ENCODE results near the gene MARS1.

MARS1 gene

GRCh38 chr12:57459055-57459749 lies 28.7 kb upstream of the MARS1 start:
- peak; percentile 94 for DNase-seq

- no peak for DNase-seq
Observed at GRCh38 chr12:57459750-57460467, 28.0 kb upstream of the MARS1 start, which contains the start of gene GLI1. Gene GLI1, plus strand, starts transcription at chr12:57459785. Its CDS starts 3,907 bp downstream, at chr12:57463692.

GRCh38 chr12:57460468-57460784 lies 27.4 kb upstream of the MARS1 start:
- DNase-seq: no peak

- no peak for DNase-seq
Observed at GRCh38 chr12:57460841-57461275, 27.0 kb upstream of the MARS1 start.

GRCh38 chr12:57461276-57461916 lies 26.5 kb upstream of the MARS1 start:
- no peak for DNase-seq

- no peak for DNase-seq
Observed at GRCh38 chr12:57461917-57462250, 26.0 kb upstream of the MARS1 start.

GRCh38 chr12:57462251-57462911 lies 25.5 kb upstream of the MARS1 start:
- peak; percentile 87 for DNase-seq

- no peak for DNase-seq
Observed at GRCh38 chr12:57462912-57463253, 25.0 kb upstream of the MARS1 start.

- DNase-seq: no peak
Observed at GRCh38 chr12:57464569-57464968, 23.3 kb upstream of the MARS1 start.

- no peak for DNase-seq
Observed at GRCh38 chr12:57465030-57465746, 22.7 kb upstream of the MARS1 start.

- DNase-seq: no peak
Observed at GRCh38 chr12:57465747-57466505, 21.9 kb upstream of the MARS1 start.

- no peak for DNase-seq
Observed at GRCh38 chr12:57467212-57467874, 20.5 kb upstream of the MARS1 start.

- no peak for DNase-seq
Observed at GRCh38 chr12:57467915-57468314, 20.0 kb upstream of the MARS1 start.

- no peak for DNase-seq
Observed at GRCh38 chr12:57469296-57470164, 18.3 kb upstream of the MARS1 start.

- no peak for DNase-seq
Observed at GRCh38 chr12:57470286-57470969, 17.4 kb upstream of the MARS1 start.

- no peak for DNase-seq
Observed at GRCh38 chr12:57470970-57471656, 16.8 kb upstream of the MARS1 start.

GRCh38 chr12:57471661-57472060 lies 16.2 kb upstream of the MARS1 start:
- DNase-seq: no peak

- DNase-seq: no peak
Observed at GRCh38 chr12:57472391-57472790, 15.5 kb upstream of the MARS1 start.

GRCh38 chr12:57473392-57473791 lies 14.5 kb upstream of the MARS1 start:
- no peak for DNase-seq

Measured in NCI-H2029 treated with DMSO at 0.1 percent for 48 hours (cell line).